ENCODE data around the gene INO80B. TPM values are rescaled to one million over a fixed set of nuclear protein-coding genes. Genes with fewer than 3 reads are reported as not detected.

Gene INO80B
- total and polyA plus RNA-seq, 2 donors (not counting 1 experiment from before 2014, with no cell fraction given) = 6.9 to 13.0 TPM

- Histone ChIP-seq H3K36me3 (ENCODE audit: control insufficient read depth, insufficient read depth, low read length) (peaks cover 15% of the 10 kb centered on the region), H2AFZ (ENCODE audit: low read length) (no peak overlapping the region), H3K79me2 (ENCODE audit: control insufficient read depth, insufficient read depth, low read length) (peaks cover 13% of the 10 kb centered on the region), H3K4me2 (ENCODE audit: extremely low read depth, insufficient read depth, low read length) (no peak overlapping the region), H3K9me3 (ENCODE audit: control insufficient read depth, insufficient read depth, low read depth, low read length) (no peaks in the 10 kb centered on the region), H4K20me1 (ENCODE audit: control insufficient read depth, extremely low read depth, insufficient read depth, low read length) (no peaks in the 10 kb centered on the region), H3K4me3 (replicated peaks in 1 of 4; ENCODE audit: control extremely low read depth in 1 of 4, insufficient read depth in 1 of 4, low read depth in 3 of 4, low read length in 4 of 4) (no peak overlapping the region), H3K9ac (ENCODE audit: insufficient read depth, low read length) (no peak overlapping the region), H3K27me3 (ENCODE audit: control insufficient read depth, insufficient read depth, low read length) (no peaks in the 10 kb centered on the region), H3K4me1 (ENCODE audit: control insufficient read depth, extremely low read depth, insufficient read depth, low read length) (peaks cover 9% of the 10 kb centered on the region), H3K27ac (ENCODE audit: insufficient read depth, low read length) (no peak overlapping the region)
- TF ChIP-seq CTCF (conservative IDR thresholded peaks at IDR 0.05 in 1 of 2, IDR thresholded peaks at IDR 0.05 in 1 of 2; ENCODE audit: low read depth in 1 of 2, low read length in 2 of 2) = peak in 1 of 2 donors; percentile 6
- TF ChIP-seq EZH2 (IDR thresholded peaks at IDR 0.05; ENCODE audit: low read length, missing control alignments) = no peak
- DNase-seq (ENCODE audit: low read depth in 2 of 2) = no peak
These were observed 6.5 kb downstream of the INO80B start for GRCh38 chr2:74461187-74462053.

DNA sequence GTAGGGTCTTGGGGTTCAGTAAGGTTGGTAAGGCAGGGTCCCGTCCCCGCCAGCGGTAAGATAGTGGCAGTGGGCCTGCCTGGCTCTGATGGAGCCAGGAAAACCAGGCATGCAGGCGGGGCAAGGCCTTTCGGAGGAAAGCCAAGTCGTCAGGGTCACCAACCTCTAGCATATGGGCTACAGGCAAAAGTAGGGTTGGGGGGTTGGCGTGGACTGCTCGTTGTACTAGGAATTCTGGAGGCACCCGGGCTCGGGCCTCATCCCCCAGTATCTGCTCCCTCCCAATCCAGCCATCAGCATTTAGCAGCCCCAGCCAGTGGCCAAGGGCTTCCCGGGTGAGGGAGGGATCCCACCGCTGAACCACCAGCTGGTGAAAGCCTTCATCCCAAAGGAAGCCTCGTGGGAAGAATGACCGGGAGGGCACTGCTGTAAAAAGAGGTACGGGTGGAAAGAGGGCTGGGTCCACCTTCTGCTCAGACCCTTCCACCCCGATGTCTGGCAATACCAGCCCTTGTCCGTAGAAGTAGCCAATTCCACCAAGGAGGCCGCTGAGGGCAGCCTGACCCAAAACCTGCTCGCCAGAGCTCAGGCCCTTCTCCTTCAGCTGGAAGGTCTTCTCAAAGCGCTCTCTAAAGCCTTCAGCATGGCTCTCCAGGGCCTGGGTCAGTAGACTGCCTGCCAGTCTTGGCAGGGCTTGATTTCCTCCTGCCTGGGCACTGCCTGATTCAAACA, 7.3 kb downstream of the INO80B start:
- Histone ChIP-seq H4K20me1 (ENCODE audit: control insufficient read depth, extremely low read depth, insufficient read depth, low read length) (no peaks in the 10 kb centered on the region), H3K9ac (ENCODE audit: insufficient read depth, low read length) (no peak overlapping the region), H3K27me3 (ENCODE audit: control insufficient read depth, insufficient read depth, low read length) (no peaks in the 10 kb centered on the region), H3K79me2 (ENCODE audit: control insufficient read depth, insufficient read depth, low read length) (peaks cover 13% of the 10 kb centered on the region), H2AFZ (ENCODE audit: low read length) (no peak overlapping the region), H3K4me1 (ENCODE audit: control insufficient read depth, extremely low read depth, insufficient read depth, low read length) (peaks cover 5% of the 10 kb centered on the region), H3K4me3 (replicated peaks in 1 of 4; ENCODE audit: control extremely low read depth in 1 of 4, insufficient read depth in 1 of 4, low read depth in 3 of 4, low read length in 4 of 4) (no peak overlapping the region), H3K27ac (ENCODE audit: insufficient read depth, low read length) (no peak overlapping the region), H3K9me3 (ENCODE audit: control insufficient read depth, insufficient read depth, low read depth, low read length) (no peaks in the 10 kb centered on the region), H3K4me2 (ENCODE audit: extremely low read depth, insufficient read depth, low read length) (no peak overlapping the region), H3K36me3 (ENCODE audit: control insufficient read depth, insufficient read depth, low read length) (peaks cover 15% of the 10 kb centered on the region)
- TF ChIP-seq CTCF (conservative IDR thresholded peaks at IDR 0.05 in 1 of 2, IDR thresholded peaks at IDR 0.05 in 1 of 2; ENCODE audit: low read depth in 1 of 2, low read length in 2 of 2) (no peak), EZH2 (IDR thresholded peaks at IDR 0.05; ENCODE audit: low read length, missing control alignments) (no peak)
- DNase-seq (ENCODE audit: low read depth in 2 of 2) = no peak

- no peak overlapping the region for H2AFZ ChIP-seq (ENCODE audit: low read length)
These were observed 7.9 kb downstream of the INO80B start for GRCh38 chr2:74462786-74463105.

More at GRCh38 chr2:74462786-74463105, 7.9 kb downstream of the INO80B start:
- H3K9me3 ChIP-seq (ENCODE audit: control insufficient read depth, insufficient read depth, low read depth, low read length) = no peaks in the 10 kb centered on the region
- H3K9ac ChIP-seq (ENCODE audit: insufficient read depth, low read length) = no peak overlapping the region
- peaks cover 13% of the 10 kb centered on the region for H3K79me2 ChIP-seq (ENCODE audit: control insufficient read depth, insufficient read depth, low read length)
- TF ChIP-seq EZH2 (IDR thresholded peaks at IDR 0.05; ENCODE audit: low read length, missing control alignments) (no peak), CTCF (conservative IDR thresholded peaks at IDR 0.05 in 1 of 2, IDR thresholded peaks at IDR 0.05 in 1 of 2; ENCODE audit: low read depth in 1 of 2, low read length in 2 of 2) (no peak)
- no peak for DNase-seq (ENCODE audit: low read depth in 2 of 2)
- H3K4me2 ChIP-seq (ENCODE audit: extremely low read depth, insufficient read depth, low read length) = no peak overlapping the region
- peaks cover 5% of the 10 kb centered on the region for H3K4me1 ChIP-seq (ENCODE audit: control insufficient read depth, extremely low read depth, insufficient read depth, low read length)
- H3K27ac ChIP-seq (ENCODE audit: insufficient read depth, low read length) = no peak overlapping the region
- no peak overlapping the region for H3K4me3 ChIP-seq (replicated peaks in 1 of 4; ENCODE audit: control extremely low read depth in 1 of 4, insufficient read depth in 1 of 4, low read depth in 3 of 4, low read length in 4 of 4)
- H3K36me3 ChIP-seq (ENCODE audit: control insufficient read depth, insufficient read depth, low read length) = peaks cover 15% of the 10 kb centered on the region
- H4K20me1 ChIP-seq (ENCODE audit: control insufficient read depth, extremely low read depth, insufficient read depth, low read length) = no peaks in the 10 kb centered on the region
- no peaks in the 10 kb centered on the region for H3K27me3 ChIP-seq (ENCODE audit: control insufficient read depth, insufficient read depth, low read length)

All from fibroblast of lung (primary cell).